ENCODE results near the gene SAMD4A.

The SAMD4A gene

GRCh38 chr14:54654605-54655004, 87.7 kb downstream of the SAMD4A start:
- DNase-seq (ENCODE audit: low read depth in 2 of 2) = no peak

GRCh38 chr14:54658836-54659235, 91.9 kb downstream of the SAMD4A start:
- DNase-seq (ENCODE audit: low read depth in 2 of 2) = no peak

DNA sequence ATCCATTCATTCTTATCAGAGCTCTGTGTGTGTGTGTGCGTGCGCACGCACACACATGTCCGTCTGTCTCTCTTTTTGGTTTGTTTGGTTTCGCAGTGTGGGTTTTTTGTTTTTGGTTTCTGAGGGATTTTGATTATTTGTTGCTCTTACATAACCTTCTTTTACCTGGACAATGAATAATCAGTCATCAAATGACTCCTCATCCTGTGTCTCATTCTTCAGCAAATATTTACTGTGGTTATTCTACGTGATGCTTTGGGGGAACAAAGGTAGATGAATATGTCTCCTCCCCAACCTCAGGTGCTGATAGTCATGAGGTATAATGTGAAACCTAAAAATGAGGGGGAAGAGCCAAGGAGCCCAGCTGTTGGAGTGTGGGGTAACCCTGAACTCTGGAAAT, 92.4 kb downstream of the SAMD4A start:
- DNase-seq (ENCODE audit: low read depth in 2 of 2) = no peak

DNA sequence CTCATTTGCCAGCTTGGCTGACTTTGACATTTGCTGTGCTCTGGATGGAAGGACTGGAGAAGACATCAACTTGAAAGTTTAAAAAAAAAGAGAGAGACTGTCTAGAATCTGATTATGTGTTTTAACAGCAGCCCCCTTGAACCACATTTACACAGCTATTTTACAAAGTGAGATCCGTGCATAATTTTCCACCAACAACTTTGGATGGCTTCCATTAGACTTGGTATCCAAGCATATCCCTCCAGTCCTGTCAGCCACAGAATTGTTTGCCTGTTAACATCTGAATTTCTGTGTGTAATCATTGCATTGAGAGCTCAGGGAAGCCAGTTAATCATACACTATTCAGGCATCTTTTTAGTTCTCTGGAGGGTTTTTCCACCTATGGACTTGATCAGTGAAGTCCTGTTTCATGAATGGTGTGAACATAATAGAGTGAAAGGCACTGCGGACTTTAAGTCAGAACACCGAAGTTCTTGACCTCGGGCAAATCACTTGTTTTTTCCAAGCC, 93.7 kb downstream of the SAMD4A start:
- no peak for DNase-seq (ENCODE audit: low read depth in 2 of 2)

- no peak for DNase-seq (ENCODE audit: low read depth in 2 of 2)
Observed at GRCh38 chr14:54662491-54663133, 95.7 kb downstream of the SAMD4A start.

DNA sequence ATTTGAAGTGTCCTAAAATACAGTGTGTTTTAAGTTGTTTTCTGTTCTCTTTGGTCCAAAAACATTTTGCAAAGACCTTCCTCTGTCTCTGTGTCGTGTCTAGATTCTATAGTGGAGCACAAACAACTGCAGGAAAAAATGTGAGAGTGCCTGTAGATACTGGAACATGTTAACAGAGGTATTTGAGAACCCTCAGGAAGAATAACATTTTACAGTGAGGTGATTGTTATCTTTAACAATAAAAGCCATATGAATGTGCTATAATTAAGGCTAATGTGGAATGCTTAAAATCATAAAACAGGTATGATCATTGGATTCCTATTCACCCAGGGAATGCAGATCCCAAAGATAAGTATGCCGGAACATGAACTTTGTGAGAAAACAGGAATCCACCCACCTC, 98.0 kb downstream of the SAMD4A start:
- no peak for DNase-seq (ENCODE audit: low read depth in 2 of 2)

DNA sequence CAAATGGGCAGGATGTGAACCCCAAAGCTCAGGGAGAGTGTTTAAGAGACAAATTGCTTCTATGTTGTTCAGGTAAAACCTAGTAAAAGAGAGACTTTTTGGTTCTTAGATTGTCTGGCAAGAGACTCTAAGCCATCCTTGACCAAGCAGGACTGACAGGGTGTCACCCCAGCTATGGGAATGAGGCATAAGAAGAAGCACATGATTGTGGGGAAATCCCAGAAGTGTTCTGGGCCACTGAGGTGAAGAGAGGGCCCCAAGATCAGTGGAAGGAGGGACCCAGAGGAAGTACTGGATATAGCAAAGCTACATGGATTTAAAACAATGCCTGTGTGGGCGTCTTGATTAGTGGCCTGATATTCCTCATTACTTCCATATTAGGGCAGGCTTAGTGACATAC, 99.0 kb downstream of the SAMD4A start:
- no peak for DNase-seq (ENCODE audit: low read depth in 2 of 2)

DNA sequence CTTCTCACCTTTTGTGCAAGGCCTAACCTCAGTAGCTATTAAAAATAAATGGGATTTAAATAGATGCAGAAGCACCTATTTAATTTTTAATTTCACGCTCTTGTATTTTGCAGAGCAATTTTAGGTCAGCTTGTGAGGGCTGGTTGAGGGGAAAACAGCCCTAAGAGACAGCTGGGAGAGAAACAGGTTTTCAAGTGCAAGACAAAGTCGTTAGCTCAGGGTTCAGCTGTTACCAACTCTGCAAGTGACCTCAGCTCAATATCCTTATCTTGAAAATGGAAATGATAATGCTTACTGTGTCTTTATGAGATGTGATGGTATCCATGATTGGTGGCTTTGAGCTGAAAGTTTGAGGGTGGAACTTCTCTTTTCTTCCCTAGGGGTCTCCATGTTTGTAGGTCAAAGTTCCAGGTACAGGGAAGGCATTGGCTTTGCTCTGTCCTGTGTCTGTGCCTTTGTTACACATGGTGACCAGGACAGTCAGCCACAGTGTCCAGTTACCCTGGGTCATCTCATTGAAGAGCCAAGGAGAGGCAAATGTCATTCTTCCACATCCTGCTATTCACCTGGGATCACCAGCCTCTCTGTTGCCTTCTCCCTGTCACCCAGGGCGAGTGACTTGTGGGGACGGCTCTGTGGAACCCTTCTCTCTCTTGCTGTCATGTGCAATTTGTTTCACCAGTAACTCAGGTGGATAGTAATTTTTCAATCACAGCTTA, 100.3 kb downstream of the SAMD4A start:
- no peak for DNase-seq (ENCODE audit: low read depth in 2 of 2)

DNA sequence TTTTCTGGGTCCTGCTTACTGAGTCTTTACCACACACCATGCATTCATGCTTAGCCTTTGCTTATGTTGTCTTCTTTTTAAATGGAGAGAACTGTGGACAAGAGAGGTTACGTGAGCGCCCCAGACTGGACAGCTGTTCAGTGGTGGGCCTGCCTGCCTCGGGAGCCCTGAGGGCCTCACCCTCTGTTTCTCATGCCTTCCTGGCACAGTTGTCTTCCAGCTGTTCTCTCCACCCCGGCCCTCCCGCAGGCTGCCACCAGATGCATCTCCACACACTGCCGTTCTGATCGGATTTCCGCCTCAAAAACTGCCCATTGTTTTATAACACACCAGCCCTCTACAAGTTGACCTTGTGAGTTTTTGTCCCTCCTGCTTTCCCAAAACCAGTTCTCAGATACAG, 100.8 kb downstream of the SAMD4A start:
- no peak for DNase-seq (ENCODE audit: low read depth in 2 of 2)

GRCh38 chr14:54669721-54670561, 103.0 kb downstream of the SAMD4A start:
- DNase-seq (ENCODE audit: low read depth in 2 of 2) = no peak

GRCh38 chr14:54671537-54671936, 104.6 kb downstream of the SAMD4A start:
- no peak for DNase-seq (ENCODE audit: low read depth in 2 of 2)

- no peak for DNase-seq (ENCODE audit: low read depth in 2 of 2)
Observed at GRCh38 chr14:54672181-54672580, 105.3 kb downstream of the SAMD4A start.

DNA sequence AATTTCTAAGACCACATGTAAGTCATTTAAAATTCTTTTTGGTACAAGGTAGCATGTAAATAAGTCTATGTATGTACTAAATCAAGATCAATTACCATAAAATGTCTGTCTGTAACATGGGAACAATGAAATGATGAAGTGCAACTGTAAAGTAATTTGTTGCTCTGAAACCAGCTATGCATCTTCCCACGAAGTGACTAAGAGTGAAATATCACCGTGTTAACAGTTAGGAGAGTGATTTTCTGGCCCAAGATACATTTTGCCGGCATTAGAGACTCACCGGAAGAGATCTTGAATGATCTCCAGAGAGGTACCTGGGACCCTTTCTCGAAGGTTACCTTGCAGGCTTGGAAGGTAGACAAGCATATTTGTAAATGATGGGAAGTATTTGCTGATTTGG, 105.8 kb downstream of the SAMD4A start:
- no peak for DNase-seq (ENCODE audit: low read depth in 2 of 2)

- no peak for DNase-seq (ENCODE audit: low read depth in 2 of 2)
Observed at GRCh38 chr14:54673193-54674045, 106.5 kb downstream of the SAMD4A start.

- DNase-seq (ENCODE audit: low read depth in 2 of 2) = no peak
Observed at GRCh38 chr14:54674046-54674741, 107.3 kb downstream of the SAMD4A start.

DNA sequence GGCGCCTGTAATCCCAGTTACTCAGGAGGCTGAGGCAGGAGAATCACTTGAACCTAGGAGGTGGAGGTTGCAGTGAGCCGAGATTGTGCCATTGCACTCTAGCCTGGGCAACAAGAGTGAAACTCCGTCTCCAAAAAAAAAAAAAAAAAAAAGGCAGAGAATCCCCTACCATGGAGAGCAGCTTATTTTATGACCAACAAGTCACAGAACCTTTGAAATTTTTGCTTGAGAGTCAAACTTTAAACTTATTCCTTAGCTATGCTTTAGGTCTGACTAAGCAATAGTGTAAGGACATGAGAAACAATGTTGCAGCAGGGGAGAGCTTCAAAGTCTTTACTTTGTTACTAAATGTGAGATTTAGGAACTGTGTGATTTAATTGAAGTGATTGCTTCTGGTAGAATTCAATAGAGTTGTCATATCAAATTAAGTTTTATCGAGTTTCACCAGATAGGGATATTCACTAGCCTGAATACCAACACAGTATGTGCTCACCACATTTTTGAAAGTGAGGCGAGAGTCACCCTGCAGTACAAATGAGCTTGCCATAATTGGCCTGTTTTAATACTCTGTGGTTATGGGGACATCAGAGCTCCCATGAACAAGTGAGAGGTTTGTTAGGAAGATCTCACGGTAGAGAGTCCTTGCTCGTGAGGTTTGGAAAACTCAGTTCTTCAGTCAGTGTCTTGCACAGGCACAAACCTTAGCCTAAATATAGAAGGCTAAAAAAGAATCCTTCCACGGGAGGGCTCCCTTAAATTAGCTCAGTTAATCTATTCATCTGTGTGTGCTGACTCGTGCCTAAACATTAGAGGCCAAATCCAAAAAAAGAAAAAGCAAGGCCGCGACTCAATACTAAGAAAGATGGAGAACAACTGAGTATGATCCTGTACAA, 108.6 kb downstream of the SAMD4A start:
- no peak for DNase-seq (ENCODE audit: low read depth in 2 of 2)

- DNase-seq (ENCODE audit: low read depth in 2 of 2) = no peak
Observed at GRCh38 chr14:54676812-54677708, 110.1 kb downstream of the SAMD4A start.

DNA sequence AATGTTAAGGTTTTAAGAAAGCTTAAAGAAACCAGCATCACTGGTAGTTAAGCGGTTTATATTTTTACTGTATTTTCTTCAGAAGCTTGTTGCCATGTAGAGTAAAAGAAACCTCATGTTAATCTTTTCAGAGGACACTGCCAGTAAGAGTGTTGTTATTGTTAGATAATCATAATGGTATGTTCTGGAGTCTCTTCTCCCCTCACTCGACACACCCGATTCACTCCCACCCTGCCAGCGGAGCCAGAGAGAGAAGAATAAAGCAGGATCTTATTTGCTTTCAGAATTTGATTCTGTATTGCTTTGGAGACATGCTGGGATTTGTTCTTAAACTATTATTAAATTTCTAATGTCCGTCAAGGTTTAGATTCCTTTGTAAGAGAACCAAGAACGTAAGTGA, 113.7 kb downstream of the SAMD4A start:
- DNase-seq (ENCODE audit: low read depth in 2 of 2) = no peak

DNA sequence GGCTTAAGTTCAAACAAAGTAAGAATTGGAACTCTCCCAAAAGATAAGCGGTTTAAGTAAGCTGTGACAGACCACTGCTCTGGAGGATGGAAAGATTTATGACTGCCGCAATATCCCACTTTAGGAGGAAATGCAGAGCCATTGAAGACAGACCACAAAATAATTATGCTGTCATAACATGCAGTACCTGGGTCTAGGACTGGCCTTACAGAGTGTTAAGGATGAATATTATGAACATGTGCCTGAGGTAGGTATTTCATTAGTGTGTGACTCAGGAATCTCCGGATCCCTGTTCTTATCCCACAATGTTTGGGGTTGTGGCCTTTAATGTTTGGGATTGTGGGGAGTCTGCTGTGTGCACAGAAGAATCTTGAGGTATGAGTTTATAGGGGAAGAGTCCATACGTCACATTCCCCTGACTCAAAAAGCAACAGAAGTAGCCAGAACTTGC, 114.9 kb downstream of the SAMD4A start:
- DNase-seq (ENCODE audit: low read depth in 2 of 2) = no peak

Measured in stimulated activated CD4-positive, alpha-beta T cell treated with anti-CD3 and anti-CD28 coated beads, Interleukin-15, amount 100 ng/mL, for 48 hours (primary cell).